ENCODE results near the gene TPTE2. TPM values are rescaled to one million over a fixed set of nuclear protein-coding genes. Genes with fewer than 3 reads are reported as not detected.

TPTE2 gene
- total RNA-seq, 3 donors from 2014 or later, result 0.29 to 0.33 TPM; not detected in 1

- no peak overlapping the region for H3K4me3 ChIP-seq
- no peaks in the 10 kb centered on the region for H3K36me3 ChIP-seq
- DNase-seq (ENCODE audit: low spot score in 2 of 2), result no peak
- no peaks in the 10 kb centered on the region for H3K27me3 ChIP-seq
- no peak overlapping the region for H3K27ac ChIP-seq
- TF ChIP-seq POLR2A (IDR thresholded peaks at IDR 0.05), result no peak
- TF ChIP-seq CTCF (IDR thresholded peaks at IDR 0.05), result no peak
- no peaks in the 10 kb centered on the region for H3K9me3 ChIP-seq
- H3K4me1 ChIP-seq, result no peaks in the 10 kb centered on the region
- intact Hi-C loops (cut with DNase I; ENCODE audit: low total_unique reads), result no loop called here
Observed at GRCh38 chr13:19592657-19593180, 31.4 kb upstream of the TPTE2 start.

- Histone ChIP-seq H3K4me3 (no peak overlapping the region), H3K27me3 (no peaks in the 10 kb centered on the region), H3K27ac (no peak overlapping the region), H3K36me3 (no peaks in the 10 kb centered on the region), H3K4me1 (no peaks in the 10 kb centered on the region), H3K9me3 (no peaks in the 10 kb centered on the region)
- intact Hi-C loops (cut with DNase I; ENCODE audit: low total_unique reads), result no loop called here
- TF ChIP-seq CTCF (IDR thresholded peaks at IDR 0.05), result no peak
- TF ChIP-seq POLR2A (IDR thresholded peaks at IDR 0.05), result no peak
- TF ChIP-seq POLR2AphosphoS5 (IDR thresholded peaks at IDR 0.05), result no peak
- no peak for DNase-seq (ENCODE audit: low spot score in 2 of 2)
Observed at GRCh38 chr13:19591864-19592263, 30.5 kb upstream of the TPTE2 start.

GRCh38 chr13:19590423-19590822 lies 29.1 kb upstream of the TPTE2 start:
- no peak overlapping the region for H3K27ac ChIP-seq
- H3K27me3 ChIP-seq, result no peaks in the 10 kb centered on the region
- no peak overlapping the region for H3K4me3 ChIP-seq
- no peaks in the 10 kb centered on the region for H3K9me3 ChIP-seq
- DNase-seq (ENCODE audit: low spot score in 2 of 2), result no peak
- no peaks in the 10 kb centered on the region for H3K36me3 ChIP-seq
- intact Hi-C loops (cut with DNase I; ENCODE audit: low total_unique reads), result no loop called here
- no peak for TF ChIP-seq POLR2A (IDR thresholded peaks at IDR 0.05)
- TF ChIP-seq CTCF (IDR thresholded peaks at IDR 0.05), result no peak
- TF ChIP-seq POLR2AphosphoS5 (IDR thresholded peaks at IDR 0.05), result no peak
- no peaks in the 10 kb centered on the region for H3K4me1 ChIP-seq

GRCh38 chr13:19589312-19589711 lies 28.0 kb upstream of the TPTE2 start:
- intact Hi-C loops (cut with DNase I; ENCODE audit: low total_unique reads), result no loop called here

More at GRCh38 chr13:19589312-19589711, 28.0 kb upstream of the TPTE2 start:
- Histone ChIP-seq H3K4me1 (no peaks in the 10 kb centered on the region), H3K9me3 (no peaks in the 10 kb centered on the region), H3K27ac (no peak overlapping the region), H3K27me3 (no peaks in the 10 kb centered on the region), H3K4me3 (no peak overlapping the region), H3K36me3 (no peaks in the 10 kb centered on the region)
- no peak for DNase-seq (ENCODE audit: low spot score in 2 of 2)
- TF ChIP-seq POLR2A (IDR thresholded peaks at IDR 0.05) (no peak), POLR2AphosphoS5 (IDR thresholded peaks at IDR 0.05) (no peak), CTCF (IDR thresholded peaks at IDR 0.05) (no peak)
